DND-41 (cell line): Measurements from ENCODE around the gene LRRC56.
A peak's percentile ranks its signal among the peaks of the same experiment; 100 is the strongest.

Experiments
- ATAC-seq: fragments of 200-7000 bp; cut with Tn5 transposase; 3 replicates; pipeline ENCODE4 v1.9.1; 2021; ENCODE audit warnings: low read depth; ENCODE audit not compliant: insufficient read depth
- DNase-seq: peaks from one replicate; pipeline ENCODE4 v3.0.0-alpha.2; 2020
- H2AFZ ChIP-seq: 2 replicates; pipeline ENCODE4 v1.6.0; 2012; ENCODE audit warnings: low read depth, low read length
- H3K27ac ChIP-seq: 2 replicates; pipeline ENCODE4 v1.5.1; 2012; ENCODE audit warnings: low read length, inconsistent platforms
- H3K27me3 ChIP-seq: fragments of 200-600 bp; sonication (generic); 2 replicates; pipeline ENCODE4 v1.6.0; 2012; ENCODE audit warnings: low read length, mild to moderate bottlenecking, inconsistent platforms; ENCODE audit not compliant: insufficient read depth, poor library complexity
- H3K36me3 ChIP-seq: 2 replicates; pipeline ENCODE4 v1.5.1; 2012; ENCODE audit warnings: low read length, inconsistent platforms; ENCODE audit not compliant: insufficient read depth
- H3K4me1 ChIP-seq: 2 replicates; pipeline ENCODE4 v1.5.1; 2012; ENCODE audit warnings: mild to moderate bottlenecking, low read length; ENCODE audit not compliant: insufficient read depth
- H3K4me2 ChIP-seq: 2 replicates; pipeline ENCODE4 v1.6.0; 2012; ENCODE audit warnings: mild to moderate bottlenecking, moderate library complexity, low read length, inconsistent platforms; ENCODE audit not compliant: insufficient read depth
- H3K4me3 ChIP-seq, 2 experiments: fragments of 200-600 bp in 1 of 2; shearing (Covaris generic) in 1 of 2; 2 replicates each; pipeline ENCODE4 v1.5.1; 2012 to 2016; ENCODE audit warnings: inconsistent platforms in 2 of 2, low read length in 2 of 2, mild to moderate bottlenecking in 2 of 2, low read depth in 1 of 2, moderate library complexity in 1 of 2
- H3K79me2 ChIP-seq: 2 replicates; pipeline ENCODE4 v1.6.0; 2012; ENCODE audit warnings: low read length, inconsistent platforms; ENCODE audit not compliant: insufficient read depth
- H3K9ac ChIP-seq: 2 replicates; pipeline ENCODE4 v1.6.0; 2012; ENCODE audit warnings: low read depth, mild to moderate bottlenecking, inconsistent platforms, low read length, moderate library complexity
- H3K9me3 ChIP-seq: 2 replicates; pipeline ENCODE4 v1.5.1; 2012; ENCODE audit warnings: low read length, moderate library complexity, mild to moderate bottlenecking, inconsistent platforms; ENCODE audit not compliant: insufficient read depth, severe bottlenecking
- H4K20me1 ChIP-seq: 2 replicates; pipeline ENCODE4 v1.6.0; 2012; ENCODE audit warnings: low read length; ENCODE audit not compliant: insufficient read depth
- EZH2 ChIP-seq: IDR thresholded peaks from 3 replicates; pipeline ENCODE4 v1.6.1; 2012; ENCODE audit warnings: borderline replicate concordance, low read depth, mild to moderate bottlenecking, moderate library complexity, low read length, inconsistent platforms; ENCODE audit not compliant: severe bottlenecking
- TF ChIP-seq, protein P1 (sequence below): IDR thresholded peaks from 2 replicates; pipeline ENCODE4 v1.5.1; 2012; ENCODE audit warnings: borderline replicate concordance, low read length, moderate library complexity, mild to moderate bottlenecking; ENCODE audit not compliant: poor library complexity, severe bottlenecking; ENCODE audit errors: extremely low read depth

Gene LRRC56

DNA sequence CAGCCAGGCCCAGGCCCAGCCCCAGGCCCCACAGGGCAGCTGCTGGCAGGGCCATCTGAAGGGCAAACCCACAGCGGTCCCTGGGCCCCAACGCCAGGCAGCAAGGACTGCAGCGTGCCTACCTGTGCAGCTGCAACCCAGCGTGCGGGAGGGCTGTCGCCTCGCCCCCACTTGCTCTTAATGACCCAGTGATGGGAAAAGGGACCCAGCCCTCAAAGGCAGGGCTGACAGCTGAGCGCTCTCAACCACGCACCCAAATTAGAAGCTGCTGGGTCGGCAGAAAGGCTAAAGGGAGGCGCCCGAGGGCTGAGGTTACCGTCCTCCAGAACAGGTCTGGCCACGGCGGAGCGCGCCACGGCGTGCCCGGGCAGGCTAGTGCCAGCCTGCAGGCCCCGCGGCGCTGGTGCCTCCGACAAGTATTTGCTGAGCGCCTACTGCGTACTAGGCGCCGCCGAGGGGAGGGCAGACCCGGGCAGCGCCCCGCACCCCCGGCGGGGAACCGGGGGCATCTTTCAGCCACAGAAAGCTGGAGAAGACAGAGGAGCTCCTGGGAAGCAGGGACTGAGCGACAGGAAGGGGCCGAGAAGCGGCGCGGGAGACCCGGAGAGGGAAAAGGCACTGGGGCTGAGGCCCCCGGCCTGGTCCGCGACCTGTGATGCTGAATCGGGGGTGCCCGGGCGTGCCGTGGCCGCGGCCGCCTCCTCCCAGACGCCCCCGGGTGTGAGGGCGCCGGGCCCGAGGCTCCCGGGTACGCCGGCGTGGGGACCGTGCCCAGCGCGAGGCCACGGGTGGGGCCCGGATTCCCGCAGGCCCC is 2.7 kb upstream of the LRRC56 start:
- Histone ChIP-seq H3K36me3 (peaks cover 35% of the 10 kb centered on the region), H2AFZ (peak overlapping the region; percentile 60), H3K4me1 (peaks cover 41% of the 10 kb centered on the region), H3K4me2 (peak overlapping the region; percentile 98), H3K27ac (peak overlapping the region; percentile 70), H3K9ac (peak overlapping the region; percentile 88), H3K27me3 (no peaks in the 10 kb centered on the region), H3K4me3 (peak overlapping the region; percentile 96 to 98), H3K9me3 (no peaks in the 10 kb centered on the region), H3K79me2 (peaks cover 18% of the 10 kb centered on the region), H4K20me1 (peaks cover 36% of the 10 kb centered on the region)
- DNase-seq (peak; percentile 48), ATAC-seq (peak; percentile 18; the same call in 1 of the 3 replicates)
- TF ChIP-seq, protein P1, sequence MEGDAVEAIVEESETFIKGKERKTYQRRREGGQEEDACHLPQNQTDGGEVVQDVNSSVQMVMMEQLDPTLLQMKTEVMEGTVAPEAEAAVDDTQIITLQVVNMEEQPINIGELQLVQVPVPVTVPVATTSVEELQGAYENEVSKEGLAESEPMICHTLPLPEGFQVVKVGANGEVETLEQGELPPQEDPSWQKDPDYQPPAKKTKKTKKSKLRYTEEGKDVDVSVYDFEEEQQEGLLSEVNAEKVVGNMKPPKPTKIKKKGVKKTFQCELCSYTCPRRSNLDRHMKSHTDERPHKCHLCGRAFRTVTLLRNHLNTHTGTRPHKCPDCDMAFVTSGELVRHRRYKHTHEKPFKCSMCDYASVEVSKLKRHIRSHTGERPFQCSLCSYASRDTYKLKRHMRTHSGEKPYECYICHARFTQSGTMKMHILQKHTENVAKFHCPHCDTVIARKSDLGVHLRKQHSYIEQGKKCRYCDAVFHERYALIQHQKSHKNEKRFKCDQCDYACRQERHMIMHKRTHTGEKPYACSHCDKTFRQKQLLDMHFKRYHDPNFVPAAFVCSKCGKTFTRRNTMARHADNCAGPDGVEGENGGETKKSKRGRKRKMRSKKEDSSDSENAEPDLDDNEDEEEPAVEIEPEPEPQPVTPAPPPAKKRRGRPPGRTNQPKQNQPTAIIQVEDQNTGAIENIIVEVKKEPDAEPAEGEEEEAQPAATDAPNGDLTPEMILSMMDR: no peak
- TF ChIP-seq EZH2: no peak

DNA sequence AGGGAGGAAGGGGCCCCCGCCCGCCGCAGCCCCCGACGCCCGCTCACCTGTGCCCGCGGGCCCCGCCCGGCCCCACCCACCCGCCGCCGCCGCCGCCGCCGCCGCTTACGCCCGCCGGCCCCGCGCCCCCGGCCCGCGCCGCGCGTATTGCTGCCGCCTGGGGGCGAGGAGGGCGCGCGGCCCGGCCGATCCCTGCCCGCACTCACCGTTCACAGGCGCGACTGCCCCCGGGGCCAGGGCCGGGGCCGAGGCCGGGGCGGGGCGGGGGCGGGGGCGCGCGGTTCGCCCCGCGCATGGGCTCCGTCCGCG is 2.2 kb upstream of the LRRC56 start:
- TF ChIP-seq, protein P1: no peak
- no peak for TF ChIP-seq EZH2
- Histone ChIP-seq H4K20me1 (peaks cover 36% of the 10 kb centered on the region), H2AFZ (no peak overlapping the region), H3K79me2 (peaks cover 18% of the 10 kb centered on the region), H3K9ac (peak overlapping the region; percentile 88), H3K9me3 (no peaks in the 10 kb centered on the region), H3K4me1 (peaks cover 41% of the 10 kb centered on the region), H3K27me3 (no peaks in the 10 kb centered on the region), H3K4me2 (peak overlapping the region; percentile 98), H3K36me3 (peaks cover 35% of the 10 kb centered on the region), H3K27ac (no peak overlapping the region), H3K4me3 (peak overlapping the region; percentile 96 to 98; a peak in 3 of 4 replicates)
- ATAC-seq (no peak), DNase-seq (no peak)

- Histone ChIP-seq H3K9ac (peak within 1 kb of the TSS; percentile 88), H3K4me2 (peak within 1 kb of the TSS; percentile 98), H3K4me3 (peak within 1 kb of the TSS; percentile 96 to 98), H3K27me3 (no peaks in the 10 kb centered on the region), H3K79me2 (peaks cover 18% of the 10 kb centered on the region), H4K20me1 (peaks cover 36% of the 10 kb centered on the region), H3K27ac (peak within 1 kb of the TSS; percentile 76), H3K9me3 (no peaks in the 10 kb centered on the region), H3K4me1 (peaks cover 41% of the 10 kb centered on the region), H3K36me3 (peaks cover 35% of the 10 kb centered on the region), H2AFZ (peak within 1 kb of the TSS; percentile 87)
- ATAC-seq (peak; percentile 94), DNase-seq (peak; percentile 95)
- TF ChIP-seq, protein P1: no peak
- no peak for TF ChIP-seq EZH2
Observed at GRCh38 chr11:535519-536454, 1.5 kb upstream of the LRRC56 start, which contains the start of gene HRAS. Gene HRAS (minus strand): TSS chr11:535576.
